SK-N-SH (cell line): ENCODE data around the gene PLA2G12B.

Experiments
- CTCF ChIP-seq: fragments of 200-600 bp; sonication (generic); IDR thresholded peaks from 2 replicates; pipeline ENCODE4 v1.6.1; 2017; ENCODE audit warnings: antibody characterized with exemption, mild to moderate bottlenecking, moderate library complexity
- POLR2AphosphoS5 ChIP-seq: IDR thresholded peaks from 2 replicates; pipeline ENCODE4 v1.6.1; 2012; ENCODE audit warnings: low read depth, low read length
- REST ChIP-seq: IDR thresholded peaks from 2 replicates; pipeline ENCODE4 v1.6.1; 2012; ENCODE audit warnings: mild to moderate bottlenecking, low read depth, low read length, moderate library complexity
- RFX5 ChIP-seq: IDR thresholded peaks from 2 replicates; pipeline ENCODE4 v1.6.1; 2012; ENCODE audit warnings: mild to moderate bottlenecking, improper control_type of control experiment, low read length
- TEAD4 ChIP-seq: IDR thresholded peaks from 2 replicates; pipeline ENCODE4 v1.4.0; 2012; ENCODE audit warnings: mild to moderate bottlenecking, borderline replicate concordance; ENCODE audit not compliant: insufficient read depth
- TF ChIP-seq, protein P1 (sequence below): fragments of 150-350 bp; IDR thresholded peaks from 2 replicates; pipeline ENCODE4 v1.6.1; 2017; ENCODE audit warnings: antibody characterized with exemption, low read length, low read depth, borderline replicate concordance

- no peak for TF ChIP-seq CTCF
- no peak for TF ChIP-seq POLR2AphosphoS5
- TF ChIP-seq REST, result no peak
- TF ChIP-seq TEAD4, result no peak
- TF ChIP-seq RFX5, result no peak
- TF ChIP-seq, protein P1, sequence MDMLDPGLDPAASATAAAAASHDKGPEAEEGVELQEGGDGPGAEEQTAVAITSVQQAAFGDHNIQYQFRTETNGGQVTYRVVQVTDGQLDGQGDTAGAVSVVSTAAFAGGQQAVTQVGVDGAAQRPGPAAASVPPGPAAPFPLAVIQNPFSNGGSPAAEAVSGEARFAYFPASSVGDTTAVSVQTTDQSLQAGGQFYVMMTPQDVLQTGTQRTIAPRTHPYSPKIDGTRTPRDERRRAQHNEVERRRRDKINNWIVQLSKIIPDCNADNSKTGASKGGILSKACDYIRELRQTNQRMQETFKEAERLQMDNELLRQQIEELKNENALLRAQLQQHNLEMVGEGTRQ, result no peak
Measured at GRCh38 chr10:72952642-72953158, 1.9 kb downstream of the PLA2G12B start.
